ENCODE data around the gene XXYLT1. TPM values are rescaled to one million over a fixed set of nuclear protein-coding genes. Genes with fewer than 3 reads are reported as not detected.

Gene XXYLT1
- total and polyA plus RNA-seq, 10 donors: 2.7 to 22.3 (median 9.5) TPM

DNA sequence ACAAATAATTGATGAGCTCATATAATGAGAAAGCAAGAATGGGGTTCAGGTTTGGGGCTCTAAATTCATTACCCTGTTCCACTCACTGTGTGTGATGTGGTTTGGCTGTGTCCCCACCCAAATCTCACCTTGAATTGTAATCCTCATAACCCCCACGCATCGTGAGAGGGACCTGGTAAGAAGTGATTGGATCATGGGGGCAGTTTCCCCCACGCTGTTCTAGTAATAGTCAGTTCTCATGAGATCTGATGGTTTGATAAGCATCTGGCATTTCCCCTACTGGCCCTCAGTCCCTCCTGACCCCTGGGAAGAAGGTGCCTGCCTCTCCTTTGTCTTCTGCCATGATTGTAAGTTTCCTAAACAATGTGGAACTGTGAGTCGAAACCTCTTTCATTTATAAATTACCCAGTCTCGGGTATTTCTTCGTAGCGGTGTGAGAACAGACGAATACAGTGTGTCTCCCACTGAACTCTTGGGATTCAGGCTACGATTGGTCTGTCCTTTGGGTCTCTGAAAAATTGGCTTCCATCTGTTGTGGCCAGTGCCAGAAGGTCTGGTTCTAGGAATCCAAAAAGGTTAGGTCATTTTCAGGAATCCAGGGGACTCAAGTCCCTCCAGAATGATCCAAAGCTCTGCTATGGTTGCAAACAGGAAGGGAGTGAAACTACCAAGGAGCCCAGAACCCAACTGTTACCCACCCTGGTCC is 87.7 kb downstream of the XXYLT1 start:
- intact Hi-C loops (cut with DNase I; ENCODE audit: low total_unique reads): no loop called here
- Histone ChIP-seq H3K4me3 (no peak overlapping the region), H3K9me3 (no peaks in the 10 kb centered on the region), H3K4me1 (peaks cover 5 to 69% (median 42%) of the 10 kb centered on the region in 6 donors), H3K36me3 (no peaks in the 10 kb centered on the region), H3K27ac (peak overlapping the region in 3 of 8 donors; percentile 17 to 68 (median 29)), H3K27me3 (replicated peaks in 1 of 7) (no peaks in the 10 kb centered on the region)
- 87 to 96% (median 92%) methylated on average over 9 of the region's 9 CpGs for WGBS, 5 donors
- no peak for DNase-seq
- TF ChIP-seq POLR2AphosphoS5 (IDR thresholded peaks at IDR 0.05): no peak
- no peak for TF ChIP-seq POLR2A (IDR thresholded peaks at IDR 0.05)

DNA sequence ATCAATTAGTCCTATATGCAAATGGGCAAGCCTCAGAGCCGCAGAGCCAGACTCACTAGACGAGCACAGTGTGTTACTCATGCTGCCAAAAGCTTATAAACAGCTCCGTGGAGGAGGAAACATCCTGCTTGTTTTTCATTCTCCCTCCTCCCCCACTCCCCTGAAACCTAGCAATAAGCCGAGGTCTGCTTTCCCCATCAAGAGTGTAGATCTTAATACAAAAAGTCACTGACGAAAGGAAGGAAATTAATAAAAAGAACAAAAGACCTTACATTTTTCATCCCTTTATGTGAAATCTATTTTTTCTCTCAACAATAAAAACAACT is 88.5 kb downstream of the XXYLT1 start:
- H3K4me1 ChIP-seq: peaks cover 5 to 73% (median 43%) of the 10 kb centered on the region in 6 donors
- TF ChIP-seq POLR2A (IDR thresholded peaks at IDR 0.05) (no peak), POLR2AphosphoS5 (IDR thresholded peaks at IDR 0.05) (no peak)
- TF ChIP-seq, protein P1, sequence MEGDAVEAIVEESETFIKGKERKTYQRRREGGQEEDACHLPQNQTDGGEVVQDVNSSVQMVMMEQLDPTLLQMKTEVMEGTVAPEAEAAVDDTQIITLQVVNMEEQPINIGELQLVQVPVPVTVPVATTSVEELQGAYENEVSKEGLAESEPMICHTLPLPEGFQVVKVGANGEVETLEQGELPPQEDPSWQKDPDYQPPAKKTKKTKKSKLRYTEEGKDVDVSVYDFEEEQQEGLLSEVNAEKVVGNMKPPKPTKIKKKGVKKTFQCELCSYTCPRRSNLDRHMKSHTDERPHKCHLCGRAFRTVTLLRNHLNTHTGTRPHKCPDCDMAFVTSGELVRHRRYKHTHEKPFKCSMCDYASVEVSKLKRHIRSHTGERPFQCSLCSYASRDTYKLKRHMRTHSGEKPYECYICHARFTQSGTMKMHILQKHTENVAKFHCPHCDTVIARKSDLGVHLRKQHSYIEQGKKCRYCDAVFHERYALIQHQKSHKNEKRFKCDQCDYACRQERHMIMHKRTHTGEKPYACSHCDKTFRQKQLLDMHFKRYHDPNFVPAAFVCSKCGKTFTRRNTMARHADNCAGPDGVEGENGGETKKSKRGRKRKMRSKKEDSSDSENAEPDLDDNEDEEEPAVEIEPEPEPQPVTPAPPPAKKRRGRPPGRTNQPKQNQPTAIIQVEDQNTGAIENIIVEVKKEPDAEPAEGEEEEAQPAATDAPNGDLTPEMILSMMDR (IDR thresholded peaks at IDR 0.05 in 8 of 11, conservative IDR thresholded peaks at IDR 0.05 in 3 of 11): no peak
- intact Hi-C loops (cut with DNase I; ENCODE audit: low total_unique reads): no loop called here
- 41 to 63% (median 51%) methylated on average over 5 of the region's 5 CpGs for WGBS, 5 donors
- no peaks in the 10 kb centered on the region for H3K9me3 ChIP-seq
- no peak overlapping the region for H3K4me3 ChIP-seq
- no peaks in the 10 kb centered on the region for H3K27me3 ChIP-seq (replicated peaks in 1 of 7)
- peak overlapping the region in 6 of 8 donors; percentile 29 to 68 (median 47) for H3K27ac ChIP-seq
- no peaks in the 10 kb centered on the region for H3K36me3 ChIP-seq
- DNase-seq: no peak

DNA sequence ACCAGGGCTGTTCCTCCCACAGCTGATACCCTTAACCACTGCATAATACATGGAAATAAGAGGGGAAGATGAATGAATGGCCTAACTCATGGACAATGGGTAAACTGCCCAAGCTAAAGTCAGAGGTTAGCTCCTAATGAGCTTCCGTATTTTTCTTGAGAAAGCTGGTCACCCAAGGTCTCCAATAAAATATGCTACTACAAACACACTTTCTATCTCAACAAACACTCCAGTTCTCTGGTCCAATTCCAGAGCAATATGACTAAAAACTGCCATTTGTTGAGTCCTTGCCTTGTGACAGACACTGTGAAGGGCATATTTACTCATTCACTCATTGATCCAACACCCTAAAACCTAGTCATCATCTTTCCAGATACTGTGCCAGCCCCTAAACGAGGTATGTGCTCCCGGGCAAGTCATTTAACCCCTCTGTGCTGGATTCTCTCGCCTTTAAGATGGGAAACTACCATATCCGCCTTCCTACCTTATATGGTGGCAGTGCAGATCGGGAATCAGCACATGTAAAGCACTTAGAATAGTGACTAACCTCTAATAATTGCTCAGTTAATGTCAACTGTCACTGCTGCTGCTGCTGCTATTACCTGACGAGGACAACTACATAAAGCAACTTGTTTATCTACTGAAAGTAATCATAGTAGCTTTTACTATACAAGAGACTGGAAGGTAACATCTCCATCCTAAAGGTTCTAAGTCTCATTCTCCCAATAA is 89.1 kb downstream of the XXYLT1 start:
- Histone ChIP-seq H3K27me3 (replicated peaks in 1 of 7) (no peaks in the 10 kb centered on the region), H3K36me3 (no peaks in the 10 kb centered on the region), H3K9me3 (no peaks in the 10 kb centered on the region), H3K4me1 (peaks cover 5 to 76% (median 43%) of the 10 kb centered on the region in 6 donors), H3K27ac (peak overlapping the region; percentile 2 to 68 (median 43)), H3K4me3 (no peak overlapping the region)
- intact Hi-C loops (cut with DNase I; ENCODE audit: low total_unique reads): no loop called here
- TF ChIP-seq POLR2AphosphoS5 (IDR thresholded peaks at IDR 0.05) (no peak), POLR2A (IDR thresholded peaks at IDR 0.05) (no peak)
- TF ChIP-seq, protein P1 (IDR thresholded peaks at IDR 0.05 in 8 of 11, conservative IDR thresholded peaks at IDR 0.05 in 3 of 11): no peak
- no peak for DNase-seq
- 80 to 88% (median 85%) methylated on average over 7 of the region's 7 CpGs for WGBS, 5 donors

DNA sequence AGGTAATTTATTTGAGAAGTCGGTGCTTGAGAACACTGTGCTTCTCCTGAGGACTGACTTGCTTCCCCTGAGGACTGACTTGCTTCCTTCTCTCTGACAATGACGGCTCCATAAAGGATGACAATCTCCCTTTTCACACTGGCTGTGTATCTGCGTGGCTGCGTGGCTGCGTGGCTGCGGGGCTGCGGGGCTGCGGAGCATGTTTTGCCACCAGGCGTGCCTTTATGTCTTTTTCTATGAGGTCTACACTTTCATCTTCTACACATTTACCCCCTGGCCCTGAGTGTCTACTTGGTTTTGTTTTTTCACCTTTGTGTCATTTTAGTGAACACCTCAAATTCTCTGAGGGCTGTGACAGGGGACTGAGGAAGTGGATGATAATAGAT is 89.9 kb downstream of the XXYLT1 start:
- Histone ChIP-seq H3K4me1 (peaks cover 5 to 69% (median 40%) of the 10 kb centered on the region in 6 donors), H3K36me3 (no peaks in the 10 kb centered on the region), H3K9me3 (no peaks in the 10 kb centered on the region), H3K4me3 (no peak overlapping the region), H3K27ac (peak overlapping the region in 3 of 8 donors; percentile 40 to 68 (median 55)), H3K27me3 (replicated peaks in 1 of 7) (no peaks in the 10 kb centered on the region)
- intact Hi-C loops (cut with DNase I; ENCODE audit: low total_unique reads): no loop called here
- no peak for TF ChIP-seq POLR2AphosphoS5 (IDR thresholded peaks at IDR 0.05)
- TF ChIP-seq, protein P1 (IDR thresholded peaks at IDR 0.05 in 8 of 11, conservative IDR thresholded peaks at IDR 0.05 in 3 of 11): no peak
- TF ChIP-seq POLR2A (IDR thresholded peaks at IDR 0.05): no peak
- no peak for DNase-seq
- WGBS, 5 donors: 76 to 93% (median 91%) methylated on average over 9 of the region's 9 CpGs

Data from spleen (tissue), 11 donors.